HG02623 (cell line): ENCODE measurements around the gene OR4K1.
"Not testable (repeated sequence)": the region's sequence is repeated elsewhere in the genome, so short reads cannot be mapped to it uniquely, and the experiment has no call there.

Source experiments
- ATAC-seq: cut with Tn5 transposase; IDR thresholded peaks from one replicate; pipeline ENCODE4 v1.9.1; 2021; ENCODE audit warnings: moderate library complexity; ENCODE audit not compliant: unreplicated experiment

Gene OR4K1

DNA sequence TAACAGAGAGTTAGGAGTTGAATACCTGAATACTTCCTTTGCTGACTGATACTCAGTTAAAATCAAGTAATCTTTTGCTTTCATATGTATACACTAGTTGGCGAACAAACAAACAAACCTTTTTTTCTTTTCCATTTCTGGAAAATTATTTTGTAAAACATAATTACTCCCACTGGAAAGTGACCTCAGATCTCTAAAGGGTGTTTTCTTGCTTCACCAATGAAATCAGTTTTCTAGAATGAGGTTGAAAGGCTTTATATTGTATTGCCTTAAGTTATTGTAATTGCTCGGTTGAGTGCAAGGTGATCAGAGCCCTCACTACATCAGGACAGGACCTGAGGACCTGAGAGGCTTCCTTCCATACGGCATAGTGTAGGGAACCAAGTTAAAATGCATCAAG, at the start of gene OR4K1:
TSS of gene OR4K1 (plus strand) at position 301 of the 400 bp plus-strand sequence. CDS start 4,750 bp downstream, outside the sequence.
- ATAC-seq = no peak

DNA sequence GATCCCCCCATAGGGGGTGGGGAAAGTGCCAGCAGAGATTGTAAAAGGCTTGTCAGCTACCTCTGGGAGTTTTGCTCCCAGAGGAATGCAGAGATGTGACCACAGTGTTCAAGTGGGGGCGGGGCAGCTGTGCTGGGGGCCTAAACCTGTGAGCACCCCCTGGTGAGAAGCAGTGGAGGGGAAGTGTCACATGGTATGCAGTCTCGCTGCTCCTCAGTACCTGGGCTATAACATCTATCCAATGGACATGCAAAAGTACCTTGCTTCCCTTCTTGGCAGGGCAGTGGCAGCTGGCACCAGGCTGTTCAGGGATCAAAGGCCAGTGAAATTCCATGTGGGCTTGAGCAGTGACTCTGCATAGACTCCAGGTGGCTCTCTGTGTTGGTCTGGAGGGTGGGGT, 35.4 kb upstream of the OR4K1 start:
- no peak for ATAC-seq

- ATAC-seq = no peak
These were observed 29.7 kb upstream of the OR4K1 start for GRCh38 chr14:19900999-19901398.

- ATAC-seq = no peak
These were observed 28.3 kb upstream of the OR4K1 start for GRCh38 chr14:19902409-19902808.

DNA sequence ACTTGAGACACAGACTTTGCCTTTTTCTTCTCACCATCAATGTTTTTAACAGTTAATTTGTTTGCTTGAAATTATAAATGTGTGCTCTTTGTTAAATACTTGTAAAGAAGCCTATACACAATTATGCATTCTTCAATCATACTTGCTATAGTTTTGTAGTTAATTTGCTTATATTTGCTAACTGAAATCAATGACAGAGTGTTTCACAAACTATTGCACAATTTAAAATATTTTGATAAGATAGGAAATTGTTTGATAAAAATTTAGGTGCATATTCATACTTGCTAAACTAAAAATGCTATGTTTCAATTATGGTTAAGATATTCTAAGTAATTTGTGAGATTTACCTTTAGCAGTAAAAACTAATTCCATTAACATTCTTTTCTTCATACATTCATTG, 24.1 kb upstream of the OR4K1 start:
- no peak for ATAC-seq

DNA sequence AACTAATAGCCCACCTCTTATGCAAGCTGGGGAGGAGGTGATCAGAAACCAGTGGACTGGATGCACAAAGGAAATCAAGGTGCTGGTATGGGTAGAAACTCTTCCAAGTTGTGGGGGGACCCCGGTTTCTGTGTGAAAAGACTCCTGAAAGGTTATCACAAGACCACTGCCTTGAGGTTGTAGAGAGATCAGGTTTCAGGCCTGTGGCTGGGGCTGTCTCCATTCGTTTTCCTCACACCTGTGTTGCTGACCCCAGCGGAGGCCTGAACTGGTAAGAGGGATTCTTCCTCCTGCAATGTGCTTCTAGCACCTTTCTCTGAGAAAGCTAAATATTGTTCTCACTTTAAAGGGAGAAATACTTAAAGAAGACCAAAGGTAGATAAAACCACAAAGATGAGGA, 19.6 kb upstream of the OR4K1 start:
- no peak for ATAC-seq

DNA sequence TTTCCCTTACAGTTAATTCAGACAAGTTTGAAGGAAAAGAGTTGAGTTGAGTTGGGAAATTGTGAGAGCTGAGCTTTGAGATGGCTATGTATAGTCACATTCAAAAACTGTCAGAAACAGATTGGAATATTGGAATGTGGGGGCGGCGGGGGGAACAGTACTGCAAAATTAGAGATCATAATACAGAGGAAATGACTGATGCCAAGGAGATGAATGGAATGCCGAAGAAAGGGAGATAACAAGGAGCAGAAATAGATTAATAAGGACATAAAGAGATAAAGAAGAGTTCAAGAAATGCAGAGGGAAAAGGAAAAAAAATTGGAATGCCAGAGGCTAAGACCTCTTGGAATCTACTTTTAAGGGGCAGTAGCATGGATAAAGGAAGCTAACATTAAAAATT, 13.5 kb upstream of the OR4K1 start:
- no peak for ATAC-seq

GRCh38 chr14:19917955-19918518, 12.7 kb upstream of the OR4K1 start:
- no peak for ATAC-seq

GRCh38 chr14:19918553-19919264, 12.0 kb upstream of the OR4K1 start:
- ATAC-seq = no peak

DNA sequence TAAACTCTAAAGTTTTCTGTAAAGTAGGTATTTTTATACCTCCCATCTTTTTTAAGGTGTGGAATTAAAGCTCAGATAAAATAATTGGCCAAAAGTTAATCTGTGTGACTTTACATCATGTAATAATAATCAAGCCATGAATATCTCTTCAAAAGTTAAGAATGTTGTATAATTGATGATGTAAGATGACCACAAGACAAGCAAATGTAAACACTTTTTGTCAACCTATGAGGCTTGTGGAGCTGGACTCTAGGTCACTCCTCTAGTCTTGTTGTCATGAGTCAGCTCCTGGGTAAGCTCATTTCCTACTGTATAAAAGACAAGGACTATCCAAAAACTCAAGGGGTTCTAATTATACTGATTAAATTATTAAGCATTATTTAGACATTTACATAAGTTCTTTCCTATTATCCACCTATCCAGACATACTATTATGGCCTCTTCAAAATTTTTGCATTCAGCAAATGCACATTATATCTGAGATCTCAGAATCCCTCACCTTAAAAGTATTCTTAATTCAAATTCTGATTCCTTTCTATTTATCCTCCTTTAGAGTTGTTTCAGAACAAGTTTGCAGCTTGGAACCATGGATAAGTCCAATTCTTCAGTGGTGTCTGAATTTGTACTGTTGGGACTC, 10.6 kb upstream of the OR4K1 start, which contains the start of gene OR4K5:
TSS of gene OR4K5 (plus strand) at position 587 of the 637 bp plus-strand sequence. CDS start at position 587, 0 bp downstream.
- ATAC-seq = no peak

DNA sequence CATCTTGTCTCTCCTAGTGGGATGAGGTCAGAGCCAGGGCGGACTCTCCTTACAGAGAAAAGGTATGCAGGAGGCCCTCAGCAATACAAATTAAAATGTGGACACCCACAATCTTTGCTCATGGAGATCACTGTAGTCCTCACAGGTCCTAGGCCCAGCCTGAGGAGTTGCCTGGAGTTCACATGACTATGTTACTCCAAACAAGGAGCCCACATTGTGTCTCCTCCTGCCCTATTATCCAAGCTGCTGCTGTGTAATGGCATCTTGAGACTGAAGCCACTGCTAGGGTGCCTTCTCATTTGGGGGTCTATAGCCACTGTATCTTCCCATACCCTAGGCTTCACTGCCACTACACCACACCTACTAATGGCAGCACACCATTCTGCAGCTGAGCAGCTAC, 11.0 kb downstream of the OR4K1 start:
- ATAC-seq = no peak

GRCh38 chr14:19947413-19948090, 16.8 kb downstream of the OR4K1 start:
- no peak for ATAC-seq

GRCh38 chr14:19949218-19949617, 18.5 kb downstream of the OR4K1 start:
- no peak for ATAC-seq

DNA sequence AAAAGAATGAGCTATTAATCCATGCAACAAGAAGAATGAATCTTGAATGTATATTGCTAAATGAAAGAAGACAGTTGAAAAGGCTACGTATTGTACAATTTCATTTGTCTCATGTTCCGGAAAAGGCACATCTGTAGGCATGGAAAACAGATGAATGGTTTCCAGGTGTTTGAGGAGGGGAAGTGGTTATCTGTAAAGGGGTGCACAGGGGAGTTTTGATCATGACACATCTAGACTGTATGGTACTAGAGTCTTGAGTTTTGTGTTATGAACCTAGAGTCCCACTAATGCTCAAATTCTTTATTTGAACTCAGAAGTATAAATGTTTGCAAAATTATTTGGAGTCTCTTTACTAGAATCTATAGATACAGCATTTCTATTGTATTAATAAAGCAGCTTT, 39.0 kb downstream of the OR4K1 start:
- ATAC-seq = not testable (repeated sequence)

- ATAC-seq = no peak
These were observed 44.1 kb downstream of the OR4K1 start for GRCh38 chr14:19974844-19975243.

DNA sequence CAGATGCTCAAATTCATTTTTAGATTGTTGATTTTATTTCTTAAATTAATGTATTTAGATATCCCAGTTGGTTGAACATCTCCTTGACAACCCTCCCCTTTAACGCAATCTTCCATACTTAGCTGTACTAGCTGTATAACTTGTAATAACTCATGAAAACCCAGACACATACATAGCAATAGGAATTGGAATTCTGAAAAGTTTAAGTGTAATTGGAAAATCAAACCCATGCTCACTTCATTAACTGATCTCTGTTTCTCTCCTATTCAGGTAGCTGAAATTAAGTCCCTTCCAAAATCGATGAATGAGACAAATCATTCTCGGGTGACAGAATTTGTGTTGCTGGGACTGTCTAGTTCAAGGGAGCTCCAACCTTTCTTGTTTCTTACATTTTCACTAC, 44.6 kb downstream of the OR4K1 start, which contains the start of gene OR4K15:
TSS of gene OR4K15 (plus strand) at position 301 of the 400 bp plus-strand sequence. CDS start at position 301, 0 bp downstream.
- no peak for ATAC-seq
